Hepatocyte (in vitro differentiated cells): ENCODE results near the gene TMEM238.

Experiments used
- EZH2 ChIP-seq: fragments of 200-600 bp; sonication (generic); IDR thresholded peaks from 2 replicates; pipeline ENCODE4 v1.6.1; 2016; ENCODE audit warnings: antibody characterized with exemption, mild to moderate bottlenecking, borderline replicate concordance
- EZH2phosphoT487 ChIP-seq: fragments of 200-600 bp; sonication (generic); IDR thresholded peaks from one replicate; pipeline ENCODE4 v1.6.1; 2018; ENCODE audit warnings: antibody characterized with exemption, mild to moderate bottlenecking, low read depth, moderate library complexity; ENCODE audit not compliant: unreplicated experiment, severe bottlenecking
- TF ChIP-seq, protein P1 (sequence below): fragments of 200-600 bp; sonication (generic); IDR thresholded peaks from 2 replicates; pipeline ENCODE4 v1.5.1; 2016; ENCODE audit warnings: antibody characterized with exemption, mild to moderate bottlenecking; ENCODE audit not compliant: poor library complexity

DNA sequence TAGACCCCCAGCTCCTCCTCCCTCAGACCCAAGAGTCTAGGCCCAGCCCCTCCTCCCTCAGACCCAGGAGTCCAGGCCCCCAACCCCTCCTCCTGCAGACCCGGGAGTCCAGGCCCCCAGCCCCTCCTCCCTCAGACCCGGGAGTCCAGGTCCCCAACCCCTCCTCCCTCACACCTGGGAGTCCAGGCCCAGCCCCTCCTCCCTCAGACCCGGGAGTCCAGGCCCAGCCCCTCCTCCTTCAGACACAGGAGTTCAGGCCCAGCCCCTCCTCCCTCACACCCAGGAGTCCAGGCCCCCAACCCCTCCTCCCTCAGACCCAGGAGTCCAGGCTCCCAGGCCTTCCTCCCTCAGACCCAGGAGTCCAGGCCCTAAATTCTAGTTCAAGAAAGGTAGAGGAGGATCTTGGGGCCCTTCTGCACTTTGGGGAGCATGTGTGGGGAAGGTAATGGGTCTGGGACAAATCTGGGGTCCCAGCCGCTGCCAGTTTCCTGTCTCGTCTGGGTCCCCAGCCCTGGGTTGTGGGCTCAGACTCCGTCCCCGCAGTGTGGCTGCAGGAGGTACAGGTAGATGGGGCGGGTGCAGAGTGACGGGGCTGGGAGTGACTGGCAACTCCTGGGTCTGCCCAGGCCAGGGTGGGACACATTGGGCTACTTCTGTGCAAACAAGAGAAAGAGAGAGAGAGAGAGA is 10.6 kb downstream of the TMEM238 start:
- TF ChIP-seq, protein P1, sequence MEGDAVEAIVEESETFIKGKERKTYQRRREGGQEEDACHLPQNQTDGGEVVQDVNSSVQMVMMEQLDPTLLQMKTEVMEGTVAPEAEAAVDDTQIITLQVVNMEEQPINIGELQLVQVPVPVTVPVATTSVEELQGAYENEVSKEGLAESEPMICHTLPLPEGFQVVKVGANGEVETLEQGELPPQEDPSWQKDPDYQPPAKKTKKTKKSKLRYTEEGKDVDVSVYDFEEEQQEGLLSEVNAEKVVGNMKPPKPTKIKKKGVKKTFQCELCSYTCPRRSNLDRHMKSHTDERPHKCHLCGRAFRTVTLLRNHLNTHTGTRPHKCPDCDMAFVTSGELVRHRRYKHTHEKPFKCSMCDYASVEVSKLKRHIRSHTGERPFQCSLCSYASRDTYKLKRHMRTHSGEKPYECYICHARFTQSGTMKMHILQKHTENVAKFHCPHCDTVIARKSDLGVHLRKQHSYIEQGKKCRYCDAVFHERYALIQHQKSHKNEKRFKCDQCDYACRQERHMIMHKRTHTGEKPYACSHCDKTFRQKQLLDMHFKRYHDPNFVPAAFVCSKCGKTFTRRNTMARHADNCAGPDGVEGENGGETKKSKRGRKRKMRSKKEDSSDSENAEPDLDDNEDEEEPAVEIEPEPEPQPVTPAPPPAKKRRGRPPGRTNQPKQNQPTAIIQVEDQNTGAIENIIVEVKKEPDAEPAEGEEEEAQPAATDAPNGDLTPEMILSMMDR = no peak
- TF ChIP-seq EZH2 = no peak
- TF ChIP-seq EZH2phosphoT487 = no peak
